Immature natural killer cell (primary cell): ENCODE data around the gene RNF157. TPM values are rescaled to one million over a fixed set of nuclear protein-coding genes. Genes with fewer than 3 reads are reported as not detected.

ENCODE experiments used
- DNase-seq, 3 donors: peaks; one replicate each; pipeline ENCODE4 v3.0.0; 2022; ENCODE audit warnings: mixed read lengths in 1 of 3
- H3K27ac Mint-ChIP-seq, 6 donors: one replicate each; pipeline ENCODE4 v1.8.0; 2020; ENCODE audit warnings: mixed read lengths in 6 of 6, mild to moderate bottlenecking in 5 of 6, inconsistent platforms in 4 of 6, moderate library complexity in 3 of 6
- H3K27me3 Mint-ChIP-seq, 3 donors: one replicate each; pipeline ENCODE4 v1.8.0; 2020 to 2021; ENCODE audit warnings: low read depth in 3 of 3, mild to moderate bottlenecking in 3 of 3, mixed read lengths in 3 of 3, moderate library complexity in 3 of 3, inconsistent platforms in 1 of 3
- H3K36me3 Mint-ChIP-seq, 3 donors: one replicate each; pipeline ENCODE4 v1.8.0; 2020; ENCODE audit warnings: mixed read lengths in 3 of 3, inconsistent platforms in 2 of 3, mild to moderate bottlenecking in 2 of 3
- H3K4me1 Mint-ChIP-seq, 2 donors: one replicate each; pipeline ENCODE4 v1.8.0; 2020; ENCODE audit warnings: inconsistent platforms in 2 of 2, mild to moderate bottlenecking in 2 of 2, mixed read lengths in 2 of 2, moderate library complexity in 1 of 2
- H3K4me3 Mint-ChIP-seq, 5 donors: one replicate each; pipeline ENCODE4 v1.8.0; 2020; ENCODE audit warnings: mild to moderate bottlenecking in 5 of 5, mixed read lengths in 5 of 5, inconsistent platforms in 3 of 5, moderate library complexity in 3 of 5
- H3K9me3 Mint-ChIP-seq, 6 donors: one replicate each; pipeline ENCODE4 v1.8.0; 2020; ENCODE audit warnings: mild to moderate bottlenecking in 6 of 6, mixed read lengths in 6 of 6, inconsistent platforms in 4 of 6, moderate library complexity in 3 of 6
- polyA plus RNA-seq, 3 donors: library from polyadenylated mRNA; unstranded; fragments of 300-500 nt; fragmentation: Illumina TruSeq; gene quantifications; one replicate each; pipeline ENCODE4 v1.2.3, GENCODE V29; 2021

RNF157 gene
- polyA plus RNA-seq, 3 donors from 2014 or later: 0.69 to 3.0 (median 1.2) TPM

DNA sequence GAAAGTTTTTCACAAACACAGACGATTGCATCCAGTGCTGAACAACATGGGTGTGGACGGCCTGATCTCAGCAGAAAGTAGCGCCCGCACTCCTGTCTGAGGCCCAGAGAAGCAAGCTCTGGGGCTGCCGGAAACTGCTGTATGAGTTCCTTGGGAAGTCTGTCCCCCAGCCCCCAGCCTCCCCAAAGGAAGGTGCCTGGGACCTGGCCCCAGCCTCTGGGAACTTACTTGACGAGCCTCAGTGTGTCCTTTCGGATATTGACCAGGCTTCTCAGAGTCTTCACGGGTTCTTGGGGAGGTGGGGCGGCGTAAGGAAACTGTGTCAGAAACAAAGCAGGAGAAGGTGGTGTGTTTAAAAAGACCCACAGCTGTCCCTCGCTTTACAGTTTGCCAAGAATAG is 66.8 kb downstream of the RNF157 start:
- peaks cover 0 to 3% (median 0%) of the 10 kb centered on the region in 3 donors for H3K27me3 Mint-ChIP-seq
- peaks cover 0 to 8% (median 0%) of the 10 kb centered on the region in 3 donors for H3K36me3 Mint-ChIP-seq
- no peaks in the 10 kb centered on the region for H3K4me1 Mint-ChIP-seq
- no peak overlapping the region for H3K27ac Mint-ChIP-seq
- no peak for DNase-seq
- H3K4me3 Mint-ChIP-seq: no peak overlapping the region
- H3K9me3 Mint-ChIP-seq: no peaks in the 10 kb centered on the region

DNA sequence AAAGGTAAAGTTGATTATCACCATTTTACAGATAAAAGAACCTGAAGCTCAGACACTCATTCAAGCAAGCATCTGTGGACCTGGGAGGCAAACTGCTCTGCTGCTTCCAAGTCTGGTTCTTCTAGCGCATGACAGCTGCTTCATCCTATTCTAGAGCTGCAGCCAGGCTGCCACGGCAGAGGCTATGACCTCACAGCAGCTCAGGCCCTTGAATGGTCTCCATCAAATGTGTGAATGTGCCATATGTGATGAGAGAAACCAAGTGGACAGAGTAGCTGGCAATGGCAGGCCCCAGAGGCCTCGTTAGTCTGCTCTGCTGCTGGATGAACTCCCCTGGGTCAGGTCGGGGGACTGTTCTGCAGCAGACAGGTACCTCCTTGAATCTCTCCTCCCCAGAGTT is 68.6 kb downstream of the RNF157 start:
- peaks cover 0 to 3% (median 0%) of the 10 kb centered on the region in 3 donors for H3K27me3 Mint-ChIP-seq
- H3K4me1 Mint-ChIP-seq: no peaks in the 10 kb centered on the region
- H3K9me3 Mint-ChIP-seq: no peaks in the 10 kb centered on the region
- H3K4me3 Mint-ChIP-seq: no peak overlapping the region
- H3K27ac Mint-ChIP-seq: no peak overlapping the region
- peaks cover 0 to 14% (median 0%) of the 10 kb centered on the region in 3 donors for H3K36me3 Mint-ChIP-seq
- DNase-seq: no peak

GRCh38 chr17:76170114-76170513 is 70.2 kb downstream of the RNF157 start:
- H3K27ac Mint-ChIP-seq: no peak overlapping the region
- H3K4me3 Mint-ChIP-seq: no peak overlapping the region
- no peaks in the 10 kb centered on the region for H3K4me1 Mint-ChIP-seq
- H3K27me3 Mint-ChIP-seq: peaks cover 0 to 3% (median 0%) of the 10 kb centered on the region in 3 donors
- peaks cover 0 to 8% (median 0%) of the 10 kb centered on the region in 3 donors for H3K36me3 Mint-ChIP-seq
- H3K9me3 Mint-ChIP-seq: no peaks in the 10 kb centered on the region
- DNase-seq: no peak

DNA sequence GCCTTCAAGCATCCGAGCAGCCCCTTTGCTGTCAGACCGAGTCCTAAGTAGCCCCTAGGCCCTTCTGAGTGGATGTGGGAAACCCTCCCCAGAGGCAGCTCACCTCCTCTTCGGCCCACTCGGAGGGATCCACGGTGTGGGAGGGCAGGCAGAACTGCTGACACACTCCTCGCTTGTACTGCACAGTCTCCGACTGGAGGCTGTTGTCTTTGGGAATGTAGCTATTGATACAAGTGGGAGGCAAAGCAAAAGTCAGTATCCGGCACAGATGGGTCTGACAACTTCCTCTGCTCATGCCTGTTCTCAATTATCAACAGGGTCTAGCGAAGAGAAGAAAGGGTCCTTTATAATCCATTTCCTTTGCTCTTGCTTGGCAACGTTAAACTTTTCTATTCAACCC is 73.4 kb downstream of the RNF157 start:
- Mint-ChIP-seq H3K4me3 (no peak overlapping the region), H3K4me1 (no peaks in the 10 kb centered on the region), H3K27ac (no peak overlapping the region), H3K36me3 (peaks cover 0 to 11% (median 7%) of the 10 kb centered on the region in 3 donors), H3K9me3 (no peaks in the 10 kb centered on the region), H3K27me3 (no peaks in the 10 kb centered on the region)
- DNase-seq: no peak

DNA sequence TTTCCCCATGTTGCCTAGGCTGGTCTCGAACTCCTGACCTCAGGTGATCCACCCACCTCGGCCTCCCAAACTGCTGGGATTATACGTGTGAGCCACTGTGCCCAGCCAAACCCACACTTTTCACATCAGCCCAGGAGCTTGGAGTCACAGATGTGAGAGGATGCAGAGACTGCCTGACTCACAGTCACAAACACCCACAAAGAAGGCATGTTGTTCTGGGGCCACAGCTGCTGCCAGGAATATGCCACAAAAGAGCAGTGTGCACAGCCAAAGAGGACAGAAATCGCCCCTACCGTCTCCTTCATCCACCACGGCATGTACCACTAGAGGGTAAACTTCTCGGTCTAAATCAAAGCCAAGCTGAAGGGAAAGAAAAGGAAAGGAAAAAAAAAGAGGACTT is 74.1 kb downstream of the RNF157 start:
- no peaks in the 10 kb centered on the region for H3K9me3 Mint-ChIP-seq
- no peak for DNase-seq
- H3K27me3 Mint-ChIP-seq: no peaks in the 10 kb centered on the region
- H3K4me1 Mint-ChIP-seq: no peaks in the 10 kb centered on the region
- no peak overlapping the region for H3K4me3 Mint-ChIP-seq
- no peak overlapping the region for H3K27ac Mint-ChIP-seq
- peaks cover 0 to 11% (median 7%) of the 10 kb centered on the region in 3 donors for H3K36me3 Mint-ChIP-seq

DNA sequence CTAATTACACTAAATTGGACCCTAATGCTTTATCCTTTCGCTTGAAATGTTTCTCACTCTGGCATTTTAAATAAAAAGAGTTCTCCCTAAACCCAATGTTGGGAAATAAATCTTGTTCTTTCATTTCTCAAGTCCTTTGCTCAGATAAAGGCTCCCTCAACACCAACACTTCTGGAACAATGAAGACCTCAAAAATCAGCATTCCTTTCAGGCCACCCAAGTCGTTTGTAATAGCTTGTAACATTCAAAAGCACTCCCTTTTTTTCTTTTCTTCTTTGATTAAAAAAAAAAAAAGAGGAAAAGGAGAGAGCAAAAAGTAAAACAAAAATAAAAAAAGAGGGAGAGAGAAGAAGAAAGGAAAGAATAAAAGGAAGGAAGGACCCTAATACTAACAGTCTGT is 76.0 kb downstream of the RNF157 start:
- Mint-ChIP-seq H3K4me3 (no peak overlapping the region), H3K36me3 (peaks cover 0 to 15% (median 10%) of the 10 kb centered on the region in 3 donors)

GRCh38 chr17:76163919-76164318 is 76.4 kb downstream of the RNF157 start:
- Mint-ChIP-seq H3K27ac (no peak overlapping the region), H3K4me3 (no peak overlapping the region), H3K9me3 (no peaks in the 10 kb centered on the region)

More for the DNA sequence above, 76.0 kb downstream of the RNF157 start:
- no peak for DNase-seq
- H3K27ac Mint-ChIP-seq: no peak overlapping the region
- H3K4me1 Mint-ChIP-seq: no peaks in the 10 kb centered on the region
- H3K9me3 Mint-ChIP-seq: no peaks in the 10 kb centered on the region
- no peaks in the 10 kb centered on the region for H3K27me3 Mint-ChIP-seq

DNA sequence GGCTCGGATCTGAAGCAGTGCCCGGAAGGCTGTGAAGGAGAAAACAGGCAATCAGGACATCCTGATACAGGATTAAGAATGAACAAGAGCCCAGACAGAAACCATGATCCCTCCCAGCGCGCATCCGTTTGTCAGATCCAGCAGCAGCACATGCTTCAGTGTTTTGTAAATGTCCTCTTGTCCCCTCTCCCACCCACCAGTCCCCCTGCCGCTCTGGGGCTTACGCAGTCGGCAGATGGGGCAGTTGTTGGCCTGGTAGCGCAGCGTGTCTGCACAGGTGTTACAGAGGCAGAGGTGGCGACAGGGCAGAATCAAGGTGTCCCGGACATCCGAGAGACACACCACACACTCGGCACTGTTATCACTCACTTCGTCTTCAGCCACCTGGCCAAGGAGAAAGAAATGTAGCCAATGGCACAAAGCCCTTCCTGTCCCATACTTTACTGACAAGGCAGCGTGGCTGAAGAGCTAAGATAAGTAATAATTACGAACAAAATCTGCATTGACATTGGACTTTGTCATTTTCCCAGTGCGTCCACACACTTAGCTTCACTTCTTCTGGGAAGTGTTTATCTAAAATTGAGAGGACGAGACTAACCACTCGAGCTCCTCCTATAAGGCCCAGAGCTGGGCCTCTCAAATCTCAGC is 78.5 kb downstream of the RNF157 start:
- H3K27ac Mint-ChIP-seq: no peak overlapping the region
- peaks cover 9 to 28% (median 15%) of the 10 kb centered on the region in 3 donors for H3K36me3 Mint-ChIP-seq
- no peaks in the 10 kb centered on the region for H3K4me1 Mint-ChIP-seq
- no peaks in the 10 kb centered on the region for H3K9me3 Mint-ChIP-seq
- H3K4me3 Mint-ChIP-seq: no peak overlapping the region
- no peaks in the 10 kb centered on the region for H3K27me3 Mint-ChIP-seq
- no peak for DNase-seq

More at GRCh38 chr17:76163919-76164318, 76.4 kb downstream of the RNF157 start:
- DNase-seq: no peak
- Mint-ChIP-seq H3K36me3 (peaks cover 0 to 16% (median 14%) of the 10 kb centered on the region in 3 donors), H3K4me1 (no peaks in the 10 kb centered on the region), H3K27me3 (no peaks in the 10 kb centered on the region)

GRCh38 chr17:76160896-76161528 is 79.3 kb downstream of the RNF157 start:
- Mint-ChIP-seq H3K27ac (no peak overlapping the region), H3K4me1 (no peaks in the 10 kb centered on the region), H3K4me3 (no peak overlapping the region), H3K27me3 (no peaks in the 10 kb centered on the region), H3K9me3 (no peaks in the 10 kb centered on the region), H3K36me3 (peaks cover 9 to 28% (median 15%) of the 10 kb centered on the region in 3 donors)
- no peak for DNase-seq

GRCh38 chr17:76159157-76159556 is 81.1 kb downstream of the RNF157 start:
- Mint-ChIP-seq H3K4me1 (no peaks in the 10 kb centered on the region), H3K27me3 (no peaks in the 10 kb centered on the region), H3K9me3 (no peaks in the 10 kb centered on the region), H3K4me3 (no peak overlapping the region), H3K36me3 (peaks cover 9 to 24% (median 20%) of the 10 kb centered on the region in 3 donors), H3K27ac (no peak overlapping the region)
- no peak for DNase-seq

GRCh38 chr17:76157759-76158158 is 82.5 kb downstream of the RNF157 start:
- no peak overlapping the region for H3K4me3 Mint-ChIP-seq
- H3K36me3 Mint-ChIP-seq: peaks cover 9 to 23% (median 17%) of the 10 kb centered on the region in 3 donors
- H3K4me1 Mint-ChIP-seq: no peaks in the 10 kb centered on the region
- DNase-seq: no peak
- H3K27me3 Mint-ChIP-seq: no peaks in the 10 kb centered on the region
- no peaks in the 10 kb centered on the region for H3K9me3 Mint-ChIP-seq
- H3K27ac Mint-ChIP-seq: no peak overlapping the region

DNA sequence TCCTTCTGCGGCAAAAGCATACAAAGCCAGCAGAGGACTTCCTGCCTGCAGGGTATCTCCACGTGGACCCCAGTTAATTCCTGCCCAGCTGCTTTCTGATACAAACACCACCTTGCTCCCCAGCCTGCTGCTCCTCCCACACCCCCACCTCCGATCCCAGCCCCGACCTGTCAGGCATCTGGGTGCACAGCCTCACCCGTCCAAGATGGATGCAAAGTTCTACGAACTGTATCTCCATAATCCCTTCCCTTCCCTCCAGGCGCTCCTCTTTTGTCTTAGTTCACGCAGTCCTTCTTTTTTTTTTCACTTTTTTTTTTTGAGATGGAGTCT is 83.7 kb downstream of the RNF157 start:
- peaks cover 9 to 24% (median 17%) of the 10 kb centered on the region in 3 donors for H3K36me3 Mint-ChIP-seq
- no peaks in the 10 kb centered on the region for H3K4me1 Mint-ChIP-seq
- no peak overlapping the region for H3K27ac Mint-ChIP-seq
- no peaks in the 10 kb centered on the region for H3K9me3 Mint-ChIP-seq
- no peaks in the 10 kb centered on the region for H3K27me3 Mint-ChIP-seq
- no peak overlapping the region for H3K4me3 Mint-ChIP-seq
- no peak for DNase-seq

DNA sequence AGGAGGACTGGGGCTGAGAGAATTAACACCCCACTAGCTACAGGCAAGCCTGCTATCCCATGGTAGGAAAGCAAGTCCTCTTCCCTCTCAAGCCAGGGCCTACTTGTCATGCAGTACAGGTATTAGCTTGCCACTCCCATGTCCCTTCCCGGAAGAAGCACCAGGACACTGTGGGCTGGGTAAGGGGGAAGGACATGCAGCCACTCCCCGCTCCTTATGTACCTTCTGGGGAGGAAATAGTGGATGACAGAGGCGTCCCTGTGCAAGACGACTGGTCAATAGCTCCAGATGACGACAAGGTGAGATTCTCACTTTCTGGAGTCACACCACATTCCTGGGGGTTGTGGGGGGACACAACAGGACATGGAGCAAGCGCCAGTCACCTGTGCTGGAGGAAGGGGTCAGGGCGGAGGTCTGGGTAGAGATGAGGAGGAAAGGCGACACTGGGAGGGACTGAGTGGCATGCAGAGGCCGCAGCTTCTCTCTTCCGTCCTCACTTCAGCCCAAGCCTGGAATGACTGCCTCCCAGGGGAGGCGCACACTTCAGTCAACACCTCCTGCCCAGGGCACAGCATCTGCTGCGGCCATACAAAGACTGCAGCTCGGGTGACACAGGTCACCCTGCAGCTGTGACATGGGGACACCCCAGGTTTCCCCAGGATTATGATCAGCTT is 84.2 kb downstream of the RNF157 start:
- peaks cover 9 to 26% (median 17%) of the 10 kb centered on the region in 3 donors for H3K36me3 Mint-ChIP-seq
- no peaks in the 10 kb centered on the region for H3K4me1 Mint-ChIP-seq
- no peak for DNase-seq
- no peaks in the 10 kb centered on the region for H3K27me3 Mint-ChIP-seq
- H3K9me3 Mint-ChIP-seq: no peaks in the 10 kb centered on the region
- no peak overlapping the region for H3K4me3 Mint-ChIP-seq
- no peak overlapping the region for H3K27ac Mint-ChIP-seq
